Stimulated activated CD4-positive, alpha-beta T cell treated with anti-CD3 and anti-CD28 coated beads, Interleukin-15, amount 100 ng/mL, for 24 hours (primary cell): ENCODE data around the gene HMGB2.

Experiments
- DNase-seq: peaks from one replicate; pipeline ENCODE4 v3.0.0-alpha.2; 2020

HMGB2 gene

GRCh38 chr4:173284463-173284862 is 49.7 kb downstream of the HMGB2 start:
- DNase-seq, result no peak

DNA sequence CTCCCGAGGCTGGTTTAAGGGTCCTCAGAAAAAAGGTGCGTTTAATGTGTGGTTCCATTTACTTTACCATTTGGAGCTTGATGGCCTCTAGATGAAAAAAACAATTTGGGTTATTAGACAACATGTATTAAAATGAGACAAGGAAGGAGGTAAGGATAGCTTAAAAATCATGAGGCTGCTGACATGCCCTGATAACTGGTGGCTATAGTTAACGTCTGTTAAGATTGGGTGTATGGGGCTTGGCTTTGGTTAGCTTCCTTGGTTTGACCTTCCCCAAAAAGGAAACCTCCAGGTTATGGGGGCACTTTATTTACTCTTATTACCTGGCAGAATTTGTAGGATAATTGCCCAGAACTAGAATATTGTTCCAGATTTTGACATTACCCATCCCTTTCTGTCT is 51.5 kb downstream of the HMGB2 start:
- DNase-seq, result no peak

GRCh38 chr4:173282256-173282562 is 51.9 kb downstream of the HMGB2 start:
- no peak for DNase-seq

- no peak for DNase-seq
Measured at GRCh38 chr4:173281406-173282255, 52.5 kb downstream of the HMGB2 start.
